Measurements from ENCODE around the gene SNN. TPM values are rescaled to one million over a fixed set of nuclear protein-coding genes. Genes with fewer than 3 reads are reported as not detected.

Gene SNN
- 9.3 and 16.4 TPM in 2 replicates for total RNA-seq

GRCh38 chr16:11667824-11668622 lies at the start of gene SNN:
SNN (plus strand) TSS chr16:11668455; CDS start chr16:11676060, 7,605 bp downstream.

Other genes starting within 250 kb of the SNN start
- 52.0 and 96.3 TPM in 2 replicates for gene LITAF, start 81.5 kb upstream of the SNN start, total RNA-seq
- 27.1 and 36.1 TPM in 2 replicates for gene TXNDC11, start 74.4 kb downstream of the SNN start, total RNA-seq
- 14.7 and 26.7 TPM in 2 replicates for gene ZC3H7A, start 128.8 kb downstream of the SNN start, total RNA-seq
- 35.7 and 53.8 TPM in 2 replicates for gene RSL1D1, start 183.1 kb downstream of the SNN start, total RNA-seq
- 33.5 and 63.9 TPM in 2 replicates for gene GSPT1, start 247.5 kb downstream of the SNN start, total RNA-seq

Data from mesangial cell (primary cell).